Measurements from ENCODE around the gene GRIK4.

Gene GRIK4

DNA sequence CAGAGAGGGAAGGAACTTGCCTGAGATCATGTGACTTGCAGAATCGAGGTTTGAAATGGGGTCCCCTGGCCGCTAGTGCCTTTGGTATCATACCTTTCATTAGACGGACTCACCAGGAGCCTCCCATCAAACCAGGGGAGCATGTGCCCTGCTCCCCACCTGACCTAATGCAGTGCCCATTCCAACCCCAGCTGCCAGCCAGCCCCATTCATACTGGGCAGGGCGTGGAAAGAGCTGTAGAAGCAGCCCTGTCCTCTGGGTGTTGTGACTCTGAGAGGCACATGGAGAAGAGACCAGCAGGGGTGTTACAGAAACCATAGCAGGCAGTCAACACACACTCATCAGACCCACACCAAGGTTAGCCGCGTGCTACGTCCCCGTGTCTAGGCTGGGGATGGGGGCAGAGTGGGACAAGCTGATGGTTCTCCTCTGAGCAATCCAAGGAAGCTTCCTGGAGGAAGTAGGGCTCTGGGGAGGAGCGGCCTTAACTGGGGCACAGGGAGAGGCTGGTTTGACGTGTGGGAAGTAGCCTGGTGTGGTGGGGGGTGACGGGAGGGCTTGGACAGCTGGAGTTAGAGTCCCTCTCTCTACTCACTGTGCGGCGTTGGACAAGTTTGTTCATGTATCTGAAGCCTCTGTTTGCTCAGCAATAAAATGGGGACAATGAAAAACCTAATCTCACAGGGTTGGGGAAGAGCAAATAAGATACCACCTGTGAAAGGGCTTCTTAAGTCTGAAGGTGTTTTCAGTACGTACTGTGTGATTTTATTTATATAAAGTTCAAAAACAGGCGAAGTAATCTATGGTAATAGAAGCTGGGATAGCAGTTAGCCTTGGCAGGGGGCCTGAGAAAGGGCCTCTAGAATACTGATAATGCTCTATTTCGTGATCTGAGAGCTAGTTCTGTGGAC lies 14.0 kb downstream of the GRIK4 start:
- TF ChIP-seq, protein P1, sequence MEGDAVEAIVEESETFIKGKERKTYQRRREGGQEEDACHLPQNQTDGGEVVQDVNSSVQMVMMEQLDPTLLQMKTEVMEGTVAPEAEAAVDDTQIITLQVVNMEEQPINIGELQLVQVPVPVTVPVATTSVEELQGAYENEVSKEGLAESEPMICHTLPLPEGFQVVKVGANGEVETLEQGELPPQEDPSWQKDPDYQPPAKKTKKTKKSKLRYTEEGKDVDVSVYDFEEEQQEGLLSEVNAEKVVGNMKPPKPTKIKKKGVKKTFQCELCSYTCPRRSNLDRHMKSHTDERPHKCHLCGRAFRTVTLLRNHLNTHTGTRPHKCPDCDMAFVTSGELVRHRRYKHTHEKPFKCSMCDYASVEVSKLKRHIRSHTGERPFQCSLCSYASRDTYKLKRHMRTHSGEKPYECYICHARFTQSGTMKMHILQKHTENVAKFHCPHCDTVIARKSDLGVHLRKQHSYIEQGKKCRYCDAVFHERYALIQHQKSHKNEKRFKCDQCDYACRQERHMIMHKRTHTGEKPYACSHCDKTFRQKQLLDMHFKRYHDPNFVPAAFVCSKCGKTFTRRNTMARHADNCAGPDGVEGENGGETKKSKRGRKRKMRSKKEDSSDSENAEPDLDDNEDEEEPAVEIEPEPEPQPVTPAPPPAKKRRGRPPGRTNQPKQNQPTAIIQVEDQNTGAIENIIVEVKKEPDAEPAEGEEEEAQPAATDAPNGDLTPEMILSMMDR (conservative IDR thresholded peaks at IDR 0.05; ENCODE audit: low read depth, low read length), result no peak
- H3K4me3 ChIP-seq (ENCODE audit: low read depth, low read length), result no peak overlapping the region
- no peak for DNase-seq (ENCODE audit: low read depth)

DNA sequence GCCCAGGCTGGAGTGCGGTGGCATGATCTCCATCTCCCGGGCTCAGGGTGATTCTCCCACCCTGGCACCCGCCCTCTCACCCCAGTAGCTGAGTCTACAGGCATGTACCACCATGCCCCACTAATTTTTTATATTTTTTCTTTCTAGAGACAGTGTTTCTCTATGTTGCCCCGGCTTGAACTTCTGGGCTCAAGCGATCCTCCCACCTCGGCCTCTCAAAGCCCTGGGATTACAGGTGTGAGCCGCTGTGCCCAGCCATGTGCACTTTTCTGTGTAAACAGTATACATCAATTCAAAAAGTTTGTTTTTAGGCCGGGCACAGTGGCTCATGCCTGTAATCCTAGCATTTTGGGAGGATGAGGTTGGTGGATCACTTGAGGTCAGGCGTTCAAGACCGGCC lies 14.7 kb downstream of the GRIK4 start:
- TF ChIP-seq, protein P1 (conservative IDR thresholded peaks at IDR 0.05; ENCODE audit: low read depth, low read length), result no peak
- no peak for DNase-seq (ENCODE audit: low read depth)
- H3K4me3 ChIP-seq (ENCODE audit: low read depth, low read length), result no peak overlapping the region

GRCh38 chr11:120527111-120527761 lies 15.7 kb downstream of the GRIK4 start:
- TF ChIP-seq, protein P1 (conservative IDR thresholded peaks at IDR 0.05; ENCODE audit: low read depth, low read length), result peak; percentile 23
- DNase-seq (ENCODE audit: low read depth), result peak; percentile 30
- H3K4me3 ChIP-seq (ENCODE audit: low read depth, low read length), result no peak overlapping the region

- DNase-seq (ENCODE audit: low read depth), result no peak
- TF ChIP-seq, protein P1 (conservative IDR thresholded peaks at IDR 0.05; ENCODE audit: low read depth, low read length), result no peak
- no peak overlapping the region for H3K4me3 ChIP-seq (ENCODE audit: low read depth, low read length)
Measured at GRCh38 chr11:120528749-120529148, 17.2 kb downstream of the GRIK4 start.

DNA sequence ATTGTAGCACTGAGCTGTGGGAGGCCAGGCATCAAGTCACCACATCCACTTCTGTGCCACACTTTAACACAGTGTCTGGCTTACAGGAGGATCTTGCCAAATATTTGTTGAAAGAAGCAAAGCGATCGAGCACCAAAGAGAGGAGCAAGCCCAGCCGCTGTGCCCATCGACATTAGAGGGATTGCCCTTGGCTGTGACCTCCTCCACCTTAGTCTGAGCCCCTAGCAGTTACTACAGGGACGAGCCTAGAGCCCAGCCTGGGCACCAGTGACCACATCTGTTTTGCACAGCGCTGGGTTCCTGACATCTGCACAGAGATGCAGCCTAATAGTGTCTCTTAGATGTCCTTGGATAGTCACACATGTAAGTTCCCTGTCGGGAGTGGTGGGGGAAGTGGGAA lies 17.7 kb downstream of the GRIK4 start:
- H3K4me3 ChIP-seq (ENCODE audit: low read depth, low read length), result no peak overlapping the region
- TF ChIP-seq, protein P1 (conservative IDR thresholded peaks at IDR 0.05; ENCODE audit: low read depth, low read length), result no peak
- DNase-seq (ENCODE audit: low read depth), result no peak

DNA sequence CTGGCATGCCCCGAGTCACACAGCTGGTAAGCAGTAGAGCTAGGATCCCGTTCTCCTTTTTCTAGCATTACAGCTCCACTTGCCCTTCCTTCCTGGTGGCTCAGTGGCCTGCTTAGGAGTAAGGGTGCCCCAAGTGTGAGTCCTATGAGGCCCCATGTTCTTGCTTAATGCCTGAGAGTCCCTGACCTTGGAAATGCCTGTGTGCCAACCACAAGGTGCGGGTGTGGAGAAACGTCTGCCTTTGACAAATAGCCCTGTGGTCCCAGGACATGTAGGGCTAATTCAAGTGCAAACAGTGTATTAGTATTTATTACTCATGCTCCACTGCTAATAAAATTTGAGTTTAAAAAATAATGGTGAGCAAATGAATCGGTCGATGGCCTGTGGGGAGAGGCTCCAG lies 18.4 kb downstream of the GRIK4 start:
- no peak for DNase-seq (ENCODE audit: low read depth)
- no peak overlapping the region for H3K4me3 ChIP-seq (ENCODE audit: low read depth, low read length)
- TF ChIP-seq, protein P1 (conservative IDR thresholded peaks at IDR 0.05; ENCODE audit: low read depth, low read length), result no peak

Measured in choroid plexus epithelial cell (primary cell).